CD4-positive, alpha-beta T cell treated with Interleukin-17A for 4 hours (primary cell): ENCODE data around the gene NUPR2.
A peak's percentile ranks its signal among the peaks of the same experiment; 100 is the strongest.
"Not testable (repeated sequence)": the region's sequence is repeated elsewhere in the genome, so short reads cannot be mapped to it uniquely, and the experiment has no call there.

Experiments
- DNase-seq: peaks from one replicate; pipeline ENCODE4 v3.0.0-alpha.2; 2020; ENCODE audit warnings: mixed read lengths

Gene NUPR2

GRCh38 chr7:56083150-56083785 is 32.9 kb downstream of the NUPR2 start:
- DNase-seq = no peak

- no peak for DNase-seq
These were observed 34.4 kb downstream of the NUPR2 start for GRCh38 chr7:56081626-56082340.

GRCh38 chr7:56080726-56081435 is 35.3 kb downstream of the NUPR2 start:
- not testable (repeated sequence) for DNase-seq

- DNase-seq = no peak
These were observed 36.6 kb downstream of the NUPR2 start for GRCh38 chr7:56079450-56080185.

GRCh38 chr7:56078196-56078595 is 38.0 kb downstream of the NUPR2 start:
- DNase-seq = no peak

GRCh38 chr7:56077681-56078080 is 38.5 kb downstream of the NUPR2 start:
- no peak for DNase-seq

- DNase-seq = peak; percentile 70
These were observed 41.8 kb downstream of the NUPR2 start for GRCh38 chr7:56074371-56074791.

- DNase-seq = not testable (repeated sequence)
These were observed 49.8 kb downstream of the NUPR2 start for GRCh38 chr7:56066376-56066775.
